Activated CD8-positive, alpha-beta memory T cell treated with anti-CD3 and anti-CD28 coated beads, Interleukin-2, amount 10 ng/mL, durations not matched to agents 7 days and 5 days (primary cell): ENCODE data around the gene EPHB1. TPM values are rescaled to one million over a fixed set of nuclear protein-coding genes. Genes with fewer than 3 reads are reported as not detected.

Experiments
- ATAC-seq: fragments of 150-1000 bp; cut with Tn5 transposase; one replicate; pipeline ENCODE4 v1.10.0; 2021; ENCODE audit warnings: moderate library complexity
- CTCF ChIA-PET: fragments of 350-600 bp; sonication (Branson Sonifier 250); formaldehyde crosslinking; loops from one replicate; lab custom pipeline; 2021; ENCODE audit warnings: antibody characterized with exemption; lab: Charles Lee
- DNase-seq: peaks from one replicate; pipeline ENCODE4 v3.0.0-alpha.2; 2020
- H3K27ac Mint-ChIP-seq: one replicate; pipeline ENCODE4 v1.8.0; 2021; ENCODE audit warnings: mild to moderate bottlenecking, mixed read lengths
- H3K27me3 Mint-ChIP-seq: one replicate; pipeline ENCODE4 v1.8.0; 2021; ENCODE audit warnings: mixed read lengths
- H3K36me3 Mint-ChIP-seq: one replicate; pipeline ENCODE4 v1.8.0; 2021; ENCODE audit warnings: mild to moderate bottlenecking, mixed read lengths
- H3K4me1 Mint-ChIP-seq: one replicate; pipeline ENCODE4 v1.8.0; 2021; ENCODE audit warnings: mixed read lengths
- H3K4me3 Mint-ChIP-seq: one replicate; pipeline ENCODE4 v1.8.0; 2021; ENCODE audit warnings: mild to moderate bottlenecking, moderate library complexity, mixed read lengths
- H3K9me3 Mint-ChIP-seq: one replicate; pipeline ENCODE4 v1.8.0; 2022; ENCODE audit warnings: low read depth, mixed read lengths
- total RNA-seq, 2 experiments: library from RNA; stranded (reverse); gene quantifications; one replicate each; pipeline ENCODE4 v1.2.3, GENCODE V29; 2021

Gene EPHB1
- 1 to 10 TPM in 1 of 2 experiments, under 1 TPM in 1; 0.35 to 2.2 TPM for total RNA-seq

GRCh38 chr3:134794950-134795745, at the start of gene EPHB1:
Gene EPHB1 (plus strand): TSS chr3:134795260.
- CTCF ChIA-PET, result interaction anchor here (0.5 to 2.1 kb wide), 28 partner anchors 8 to 709 kb away, joined by 3 to 16 read pairs (median 3); no protein-coding TSS in a partner anchor

GRCh38 chr3:134748698-134749097, 46.4 kb upstream of the EPHB1 start:
- Mint-ChIP-seq H3K36me3 (no peaks in the 10 kb centered on the region), H3K9me3 (no peaks in the 10 kb centered on the region), H3K27me3 (peaks cover under 1% of the 10 kb centered on the region), H3K4me1 (no peaks in the 10 kb centered on the region), H3K27ac (no peak overlapping the region), H3K4me3 (no peak overlapping the region)
- DNase-seq (no peak), ATAC-seq (no peak)
- CTCF ChIA-PET, result no interaction called here

More at GRCh38 chr3:134794950-134795745, at the start of gene EPHB1:
- Mint-ChIP-seq H3K27me3 (peaks cover 79% of the 10 kb centered on the region), H3K9me3 (no peaks in the 10 kb centered on the region), H3K36me3 (no peaks in the 10 kb centered on the region), H3K27ac (peak within 1 kb of the TSS; percentile 31), H3K4me3 (peak within 1 kb of the TSS; percentile 76), H3K4me1 (peaks cover 19% of the 10 kb centered on the region)
- DNase-seq, result peak; percentile 83
- ATAC-seq, result peak; percentile 85

- no peak overlapping the region for H3K4me3 Mint-ChIP-seq
- CTCF ChIA-PET, result no interaction called here
- no peaks in the 10 kb centered on the region for H3K36me3 Mint-ChIP-seq
- H3K27ac Mint-ChIP-seq, result no peak overlapping the region
- ATAC-seq (no peak), DNase-seq (no peak)
- H3K4me1 Mint-ChIP-seq, result no peaks in the 10 kb centered on the region
- no peaks in the 10 kb centered on the region for H3K9me3 Mint-ChIP-seq
- no peaks in the 10 kb centered on the region for H3K27me3 Mint-ChIP-seq
Observed at GRCh38 chr3:134749174-134749573, 45.9 kb upstream of the EPHB1 start.

- DNase-seq, result no peak
- Mint-ChIP-seq H3K4me3 (no peak overlapping the region), H3K27me3 (no peaks in the 10 kb centered on the region), H3K36me3 (no peaks in the 10 kb centered on the region), H3K9me3 (no peaks in the 10 kb centered on the region), H3K27ac (no peak overlapping the region), H3K4me1 (no peaks in the 10 kb centered on the region)
- ATAC-seq, result no peak
- CTCF ChIA-PET, result no interaction called here
Observed at GRCh38 chr3:134749802-134750553, 45.1 kb upstream of the EPHB1 start.

- DNase-seq (no peak), ATAC-seq (no peak)
- H3K4me1 Mint-ChIP-seq, result no peaks in the 10 kb centered on the region
- no peaks in the 10 kb centered on the region for H3K9me3 Mint-ChIP-seq
- CTCF ChIA-PET, result no interaction called here
- H3K27ac Mint-ChIP-seq, result no peak overlapping the region
- H3K4me3 Mint-ChIP-seq, result no peak overlapping the region
- H3K27me3 Mint-ChIP-seq, result no peaks in the 10 kb centered on the region
- H3K36me3 Mint-ChIP-seq, result no peaks in the 10 kb centered on the region
Observed at GRCh38 chr3:134751831-134752230, 43.2 kb upstream of the EPHB1 start.

GRCh38 chr3:134752761-134753461, 42.1 kb upstream of the EPHB1 start:
- Mint-ChIP-seq H3K36me3 (no peaks in the 10 kb centered on the region), H3K4me1 (no peaks in the 10 kb centered on the region), H3K27ac (no peak overlapping the region), H3K9me3 (no peaks in the 10 kb centered on the region), H3K4me3 (no peak overlapping the region), H3K27me3 (no peaks in the 10 kb centered on the region)
- CTCF ChIA-PET, result interaction anchor here (3.7 kb wide), 1 partner anchor 153 kb away, joined by 25 read pairs; no protein-coding TSS in a partner anchor
- no peak for DNase-seq
- ATAC-seq, result no peak

- H3K27ac Mint-ChIP-seq, result no peak overlapping the region
- H3K4me3 Mint-ChIP-seq, result no peak overlapping the region
- CTCF ChIA-PET, result interaction anchor here (0.7 to 3.7 kb wide), 7 partner anchors 10 to 540 kb away, joined by 3 to 25 read pairs (median 4); partner anchors contain the start of gene EPHB1
- peaks cover 3% of the 10 kb centered on the region for H3K27me3 Mint-ChIP-seq
- H3K9me3 Mint-ChIP-seq, result no peaks in the 10 kb centered on the region
- no peak for DNase-seq
- ATAC-seq, result no peak
- no peaks in the 10 kb centered on the region for H3K4me1 Mint-ChIP-seq
- no peaks in the 10 kb centered on the region for H3K36me3 Mint-ChIP-seq
Observed at GRCh38 chr3:134753999-134754742, 40.9 kb upstream of the EPHB1 start.

GRCh38 chr3:134754768-134755559, 40.1 kb upstream of the EPHB1 start:
- ATAC-seq (peak; percentile 61), DNase-seq (peak; percentile 61)
- Mint-ChIP-seq H3K27ac (no peak overlapping the region), H3K36me3 (no peaks in the 10 kb centered on the region), H3K27me3 (peaks cover 3% of the 10 kb centered on the region), H3K4me3 (no peak overlapping the region), H3K9me3 (no peaks in the 10 kb centered on the region), H3K4me1 (no peaks in the 10 kb centered on the region)
- CTCF ChIA-PET, result interaction anchor here (0.7 to 3.7 kb wide), 8 partner anchors 9 to 539 kb away, joined by 3 to 25 read pairs (median 4); partner anchors contain the start of gene EPHB1

GRCh38 chr3:134755821-134756220, 39.2 kb upstream of the EPHB1 start:
- no peak for ATAC-seq
- Mint-ChIP-seq H3K4me3 (no peak overlapping the region), H3K27me3 (peaks cover 3% of the 10 kb centered on the region), H3K27ac (no peak overlapping the region), H3K4me1 (no peaks in the 10 kb centered on the region), H3K36me3 (no peaks in the 10 kb centered on the region), H3K9me3 (no peaks in the 10 kb centered on the region)
- CTCF ChIA-PET, result interaction anchor here (1.0 to 3.7 kb wide), 4 partner anchors 8 to 156 kb away, joined by 3 to 25 read pairs (median 7); no protein-coding TSS in a partner anchor
- DNase-seq, result no peak

GRCh38 chr3:134757549-134758069, 37.5 kb upstream of the EPHB1 start:
- ATAC-seq (no peak), DNase-seq (no peak)
- Mint-ChIP-seq H3K4me1 (no peaks in the 10 kb centered on the region), H3K9me3 (no peaks in the 10 kb centered on the region), H3K27me3 (peaks cover 8% of the 10 kb centered on the region), H3K27ac (no peak overlapping the region), H3K4me3 (no peak overlapping the region), H3K36me3 (no peaks in the 10 kb centered on the region)
- CTCF ChIA-PET, result no interaction called here

- ATAC-seq (no peak), DNase-seq (no peak)
- CTCF ChIA-PET, result no interaction called here
- no peaks in the 10 kb centered on the region for H3K4me1 Mint-ChIP-seq
- H3K9me3 Mint-ChIP-seq, result no peaks in the 10 kb centered on the region
- H3K27me3 Mint-ChIP-seq, result peaks cover 16% of the 10 kb centered on the region
- H3K27ac Mint-ChIP-seq, result no peak overlapping the region
- no peaks in the 10 kb centered on the region for H3K36me3 Mint-ChIP-seq
- no peak overlapping the region for H3K4me3 Mint-ChIP-seq
Observed at GRCh38 chr3:134761213-134761612, 33.8 kb upstream of the EPHB1 start.

- Mint-ChIP-seq H3K36me3 (no peaks in the 10 kb centered on the region), H3K27ac (no peak overlapping the region), H3K4me1 (no peaks in the 10 kb centered on the region), H3K9me3 (no peaks in the 10 kb centered on the region), H3K4me3 (no peak overlapping the region), H3K27me3 (peaks cover 16% of the 10 kb centered on the region)
- ATAC-seq (no peak), DNase-seq (peak; percentile 25)
- CTCF ChIA-PET, result no interaction called here
Observed at GRCh38 chr3:134762016-134762415, 33.0 kb upstream of the EPHB1 start.
